Kidney epithelial cell (primary cell): ENCODE data around the gene PCYT2. TPM values are rescaled to one million over a fixed set of nuclear protein-coding genes. Genes with fewer than 3 reads are reported as not detected.

Experiments
- DNase-seq: peaks from one replicate; pipeline ENCODE4 v3.0.0-alpha.2; 2010; ENCODE audit warnings: low read depth
- H3K27me3 ChIP-seq: 2 replicates; pipeline ENCODE4 v1.6.0; 2011; ENCODE audit warnings: low read length; ENCODE audit not compliant: control insufficient read depth, insufficient read depth
- H3K36me3 ChIP-seq: 2 replicates; pipeline ENCODE4 v1.5.1; 2011; ENCODE audit warnings: low read length; ENCODE audit not compliant: control insufficient read depth, insufficient read depth
- H3K4me3 ChIP-seq: 2 replicates; pipeline ENCODE4 v1.5.1; 2011; ENCODE audit warnings: low read depth, mild to moderate bottlenecking, control low read depth, low read length
- CTCF ChIP-seq: IDR thresholded peaks from 2 replicates; pipeline ENCODE4 v1.5.1; 2011; ENCODE audit warnings: mild to moderate bottlenecking, moderate library complexity, low read length, control low read depth, inconsistent platforms; ENCODE audit not compliant: insufficient read depth, poor library complexity, severe bottlenecking
- total RNA-seq: library from RNA; depleted of rRNA; stranded (reverse); fragments of >200 nt; gene quantifications from 2 replicates; pipeline ENCODE4 v1.2.3, GENCODE V29; 2015

The PCYT2 gene
- total RNA-seq, 1 donor from 2014 or later = 30.4 TPM

GRCh38 chr17:81924557-81925532 is 13.6 kb upstream of the PCYT2 start:
- H3K36me3 ChIP-seq = peaks cover 1% of the 10 kb centered on the region
- DNase-seq = no peak
- peaks cover 9% of the 10 kb centered on the region for H3K27me3 ChIP-seq
- no peak for TF ChIP-seq CTCF
- H3K4me3 ChIP-seq = no peak overlapping the region

- DNase-seq = peak; percentile 23
- no peak for TF ChIP-seq CTCF
- peaks cover 1% of the 10 kb centered on the region for H3K36me3 ChIP-seq
These were observed 12.4 kb upstream of the PCYT2 start for GRCh38 chr17:81923302-81924260.

GRCh38 chr17:81922566-81923301 is 11.5 kb upstream of the PCYT2 start:
- TF ChIP-seq CTCF = no peak
- Histone ChIP-seq H3K4me3 (no peak overlapping the region), H3K36me3 (peaks cover 1% of the 10 kb centered on the region), H3K27me3 (no peaks in the 10 kb centered on the region)
- DNase-seq = no peak

More at GRCh38 chr17:81923302-81924260, 12.4 kb upstream of the PCYT2 start:
- Histone ChIP-seq H3K4me3 (peak overlapping the region; percentile 15), H3K27me3 (peaks cover 5% of the 10 kb centered on the region)

GRCh38 chr17:81921996-81922565 is 10.9 kb upstream of the PCYT2 start:
- H3K4me3 ChIP-seq = no peak overlapping the region
- H3K36me3 ChIP-seq = peaks cover 1% of the 10 kb centered on the region
- TF ChIP-seq CTCF = no peak
- H3K27me3 ChIP-seq = no peaks in the 10 kb centered on the region
- no peak for DNase-seq

- Histone ChIP-seq H3K27me3 (no peaks in the 10 kb centered on the region), H3K4me3 (no peak overlapping the region), H3K36me3 (peaks cover 1% of the 10 kb centered on the region)
- no peak for DNase-seq
- TF ChIP-seq CTCF = no peak
These were observed 10.3 kb upstream of the PCYT2 start for GRCh38 chr17:81921537-81921862.
